ENCODE measurements around the gene EHMT2.

The EHMT2 gene

DNA sequence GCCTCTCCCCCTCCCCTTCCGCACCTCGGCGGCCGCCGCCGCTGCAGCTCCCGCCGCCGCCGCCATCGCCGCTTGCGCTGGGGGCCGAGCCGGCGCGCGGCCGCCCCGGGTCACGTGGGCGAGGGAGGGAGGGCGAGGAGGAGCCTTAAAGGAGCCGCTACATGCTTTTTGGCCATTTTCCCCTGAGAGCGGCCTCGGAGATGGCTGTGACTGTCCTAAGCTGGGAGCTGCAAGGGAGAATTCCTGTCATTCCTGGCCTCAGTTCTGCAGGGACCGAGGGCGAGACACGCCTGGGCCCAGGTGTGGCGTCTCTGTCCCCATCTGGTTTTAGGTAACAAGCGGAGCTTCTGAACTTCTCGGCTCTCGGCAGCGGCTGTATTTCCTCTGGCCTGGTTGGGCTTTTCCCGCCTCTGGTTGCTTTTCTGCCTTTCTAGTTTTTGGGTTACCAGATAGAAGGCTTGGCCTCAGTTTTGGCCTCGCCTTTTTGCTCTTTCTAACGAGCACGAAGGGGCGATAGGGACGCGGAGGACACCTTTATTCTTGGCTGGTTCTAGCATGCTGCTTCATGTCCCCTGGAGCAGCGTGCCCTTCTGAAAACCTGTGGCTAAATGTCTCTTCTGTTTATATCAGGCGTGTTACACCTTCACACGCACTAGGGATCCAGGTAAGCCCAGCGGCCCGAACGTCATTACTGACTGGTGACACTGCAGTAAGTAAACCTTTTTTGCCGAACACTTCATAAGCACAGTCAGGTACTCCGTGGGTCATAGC, at the start of gene EHMT2:
Gene EHMT2, minus strand, starts transcription at position 87 of the 771 bp plus-strand sequence. Its CDS starts 21 bp downstream, at position 66.
- peak; percentile 92 for DNase-seq (ENCODE audit: low spot score)
- TF ChIP-seq, protein P1, sequence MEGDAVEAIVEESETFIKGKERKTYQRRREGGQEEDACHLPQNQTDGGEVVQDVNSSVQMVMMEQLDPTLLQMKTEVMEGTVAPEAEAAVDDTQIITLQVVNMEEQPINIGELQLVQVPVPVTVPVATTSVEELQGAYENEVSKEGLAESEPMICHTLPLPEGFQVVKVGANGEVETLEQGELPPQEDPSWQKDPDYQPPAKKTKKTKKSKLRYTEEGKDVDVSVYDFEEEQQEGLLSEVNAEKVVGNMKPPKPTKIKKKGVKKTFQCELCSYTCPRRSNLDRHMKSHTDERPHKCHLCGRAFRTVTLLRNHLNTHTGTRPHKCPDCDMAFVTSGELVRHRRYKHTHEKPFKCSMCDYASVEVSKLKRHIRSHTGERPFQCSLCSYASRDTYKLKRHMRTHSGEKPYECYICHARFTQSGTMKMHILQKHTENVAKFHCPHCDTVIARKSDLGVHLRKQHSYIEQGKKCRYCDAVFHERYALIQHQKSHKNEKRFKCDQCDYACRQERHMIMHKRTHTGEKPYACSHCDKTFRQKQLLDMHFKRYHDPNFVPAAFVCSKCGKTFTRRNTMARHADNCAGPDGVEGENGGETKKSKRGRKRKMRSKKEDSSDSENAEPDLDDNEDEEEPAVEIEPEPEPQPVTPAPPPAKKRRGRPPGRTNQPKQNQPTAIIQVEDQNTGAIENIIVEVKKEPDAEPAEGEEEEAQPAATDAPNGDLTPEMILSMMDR (IDR thresholded peaks at IDR 0.05; ENCODE audit: borderline replicate concordance, control extremely low read depth, extremely low read depth, insufficient read depth, missing control alignments): peak; percentile 9
- in situ Hi-C loops (cut with MboI; ENCODE audit: low sequenced_read_pairs, unreplicated experiment): no loop called here

DNA sequence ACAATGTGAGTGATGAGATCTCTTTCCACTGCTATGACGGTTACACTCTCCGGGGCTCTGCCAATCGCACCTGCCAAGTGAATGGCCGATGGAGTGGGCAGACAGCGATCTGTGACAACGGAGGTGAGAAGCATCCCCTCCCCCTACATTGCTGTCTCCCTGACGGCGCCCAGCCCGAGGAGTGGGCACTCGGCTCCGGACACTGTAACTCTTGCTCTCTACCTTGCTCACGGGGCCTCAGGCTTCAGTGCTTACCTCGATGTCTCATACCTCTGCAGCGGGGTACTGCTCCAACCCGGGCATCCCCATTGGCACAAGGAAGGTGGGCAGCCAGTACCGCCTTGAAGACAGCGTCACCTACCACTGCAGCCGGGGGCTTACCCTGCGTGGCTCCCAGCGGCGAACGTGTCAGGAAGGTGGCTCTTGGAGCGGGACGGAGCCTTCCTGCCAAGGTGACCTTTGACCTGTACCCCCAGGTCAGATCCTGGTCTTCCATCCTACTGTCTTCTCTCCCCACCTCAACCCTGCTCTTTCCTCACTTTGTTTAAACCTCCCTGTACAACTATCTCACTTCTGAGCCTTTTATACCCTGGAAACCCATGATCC, 49.7 kb upstream of the EHMT2 start:
- in situ Hi-C loops (cut with MboI; ENCODE audit: low sequenced_read_pairs, unreplicated experiment): no loop called here
- DNase-seq (ENCODE audit: low spot score): no peak
- TF ChIP-seq, protein P1 (IDR thresholded peaks at IDR 0.05; ENCODE audit: borderline replicate concordance, control extremely low read depth, extremely low read depth, insufficient read depth, missing control alignments): no peak

DNA sequence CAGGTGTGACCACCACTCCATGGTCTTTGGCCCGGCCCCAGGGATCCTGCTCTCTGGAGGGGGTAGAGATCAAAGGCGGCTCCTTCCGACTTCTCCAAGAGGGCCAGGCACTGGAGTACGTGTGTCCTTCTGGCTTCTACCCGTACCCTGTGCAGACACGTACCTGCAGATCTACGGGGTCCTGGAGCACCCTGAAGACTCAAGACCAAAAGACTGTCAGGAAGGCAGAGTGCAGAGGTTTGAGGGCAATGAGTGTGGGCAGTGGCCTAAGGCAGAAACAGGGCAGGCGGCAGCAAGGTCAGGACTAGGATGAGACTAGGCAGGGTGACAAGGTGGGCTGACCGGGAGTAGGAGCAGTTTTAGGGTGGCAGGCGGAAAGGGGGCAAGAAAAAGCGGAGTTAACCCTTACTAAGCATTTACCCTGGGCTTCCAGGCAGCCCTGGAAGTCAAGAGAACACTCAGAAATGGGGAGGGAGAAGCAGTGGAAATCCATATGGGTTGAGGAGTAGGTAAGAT, 48.9 kb upstream of the EHMT2 start:
- no peak for DNase-seq (ENCODE audit: low spot score)
- in situ Hi-C loops (cut with MboI; ENCODE audit: low sequenced_read_pairs, unreplicated experiment): no loop called here
- TF ChIP-seq, protein P1 (IDR thresholded peaks at IDR 0.05; ENCODE audit: borderline replicate concordance, control extremely low read depth, extremely low read depth, insufficient read depth, missing control alignments): no peak

DNA sequence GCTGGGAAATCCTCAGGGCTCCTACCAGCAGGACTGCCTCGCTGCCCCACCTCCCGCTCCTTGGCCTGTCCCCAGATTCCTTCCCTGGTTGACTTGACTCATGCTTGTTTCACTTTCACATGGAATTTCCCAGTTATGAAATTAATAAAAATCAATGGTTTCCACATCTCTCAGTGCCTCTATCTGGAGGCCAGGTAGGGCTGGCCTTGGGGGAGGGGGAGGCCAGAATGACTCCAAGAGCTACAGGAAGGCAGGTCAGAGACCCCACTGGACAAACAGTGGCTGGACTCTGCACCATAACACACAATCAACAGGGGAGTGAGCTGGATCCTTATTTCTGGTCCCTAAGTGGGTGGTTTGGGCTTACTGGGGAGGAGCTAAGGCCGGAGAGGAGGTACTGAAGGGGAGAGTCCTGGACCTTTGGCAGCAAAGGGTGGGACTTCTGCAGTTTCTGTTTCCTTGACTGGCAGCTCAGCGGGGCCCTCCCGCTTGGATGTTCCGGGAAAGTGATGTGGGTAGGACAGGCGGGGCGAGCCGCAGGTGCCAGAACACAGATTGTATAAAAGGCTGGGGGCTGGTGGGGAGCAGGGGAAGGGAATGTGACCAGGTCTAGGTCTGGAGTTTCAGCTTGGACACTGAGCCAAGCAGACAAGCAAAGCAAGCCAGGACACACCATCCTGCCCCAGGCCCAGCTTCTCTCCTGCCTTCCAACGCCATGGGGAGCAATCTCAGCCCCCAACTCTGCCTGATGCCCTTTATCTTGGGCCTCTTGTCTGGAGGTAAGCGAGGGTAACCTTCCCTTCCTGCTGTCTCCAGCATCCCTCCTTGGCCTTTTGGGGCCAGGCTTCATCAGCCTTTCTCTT, 48.2 kb upstream of the EHMT2 start, which contains the start of gene CFB:
Gene CFB, plus strand, starts transcription at position 589 of the 863 bp plus-strand sequence. Its CDS starts 127 bp downstream, at position 716.
- DNase-seq (ENCODE audit: low spot score): no peak
- in situ Hi-C loops (cut with MboI; ENCODE audit: low sequenced_read_pairs, unreplicated experiment): no loop called here
- TF ChIP-seq, protein P1 (IDR thresholded peaks at IDR 0.05; ENCODE audit: borderline replicate concordance, control extremely low read depth, extremely low read depth, insufficient read depth, missing control alignments): no peak

DNA sequence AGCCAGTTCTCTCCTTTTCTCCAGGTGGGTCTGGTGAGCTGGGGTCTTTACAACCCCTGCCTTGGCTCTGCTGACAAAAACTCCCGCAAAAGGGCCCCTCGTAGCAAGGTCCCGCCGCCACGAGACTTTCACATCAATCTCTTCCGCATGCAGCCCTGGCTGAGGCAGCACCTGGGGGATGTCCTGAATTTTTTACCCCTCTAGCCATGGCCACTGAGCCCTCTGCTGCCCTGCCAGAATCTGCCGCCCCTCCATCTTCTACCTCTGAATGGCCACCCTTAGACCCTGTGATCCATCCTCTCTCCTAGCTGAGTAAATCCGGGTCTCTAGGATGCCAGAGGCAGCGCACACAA, 47.6 kb upstream of the EHMT2 start:
- TF ChIP-seq, protein P1 (IDR thresholded peaks at IDR 0.05; ENCODE audit: borderline replicate concordance, control extremely low read depth, extremely low read depth, insufficient read depth, missing control alignments): no peak
- no peak for DNase-seq (ENCODE audit: low spot score)
- in situ Hi-C loops (cut with MboI; ENCODE audit: low sequenced_read_pairs, unreplicated experiment): no loop called here

DNA sequence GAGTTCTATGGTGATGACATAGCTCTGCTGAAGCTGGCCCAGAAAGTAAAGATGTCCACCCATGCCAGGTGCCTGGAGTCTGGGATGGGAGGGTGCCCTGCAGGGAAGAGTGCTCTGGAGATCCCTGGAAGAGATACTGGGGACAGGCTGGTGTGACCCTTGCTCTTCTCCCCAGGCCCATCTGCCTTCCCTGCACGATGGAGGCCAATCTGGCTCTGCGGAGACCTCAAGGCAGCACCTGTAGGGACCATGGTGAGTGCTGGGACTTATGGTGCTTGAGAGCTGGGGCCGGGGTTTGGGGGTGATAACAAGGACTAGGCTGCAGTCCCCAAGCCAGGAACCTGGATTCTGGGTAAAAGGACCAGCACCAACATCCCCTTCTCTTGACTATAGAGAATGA, 46.2 kb upstream of the EHMT2 start:
- TF ChIP-seq, protein P1 (IDR thresholded peaks at IDR 0.05; ENCODE audit: borderline replicate concordance, control extremely low read depth, extremely low read depth, insufficient read depth, missing control alignments): no peak
- in situ Hi-C loops (cut with MboI; ENCODE audit: low sequenced_read_pairs, unreplicated experiment): no loop called here
- no peak for DNase-seq (ENCODE audit: low spot score)

Measured in GM13976 (cell line).